ENCODE data around the gene ZBTB22. TPM values are rescaled to one million over a fixed set of nuclear protein-coding genes. Genes with fewer than 3 reads are reported as not detected.
"Not testable (repeated sequence)": the region's sequence is repeated elsewhere in the genome, so short reads cannot be mapped to it uniquely, and the experiment has no call there.

ZBTB22 gene
- total and polyA plus RNA-seq, 10 donors: 10.8 to 27.2 (median 19.1) TPM

DNA sequence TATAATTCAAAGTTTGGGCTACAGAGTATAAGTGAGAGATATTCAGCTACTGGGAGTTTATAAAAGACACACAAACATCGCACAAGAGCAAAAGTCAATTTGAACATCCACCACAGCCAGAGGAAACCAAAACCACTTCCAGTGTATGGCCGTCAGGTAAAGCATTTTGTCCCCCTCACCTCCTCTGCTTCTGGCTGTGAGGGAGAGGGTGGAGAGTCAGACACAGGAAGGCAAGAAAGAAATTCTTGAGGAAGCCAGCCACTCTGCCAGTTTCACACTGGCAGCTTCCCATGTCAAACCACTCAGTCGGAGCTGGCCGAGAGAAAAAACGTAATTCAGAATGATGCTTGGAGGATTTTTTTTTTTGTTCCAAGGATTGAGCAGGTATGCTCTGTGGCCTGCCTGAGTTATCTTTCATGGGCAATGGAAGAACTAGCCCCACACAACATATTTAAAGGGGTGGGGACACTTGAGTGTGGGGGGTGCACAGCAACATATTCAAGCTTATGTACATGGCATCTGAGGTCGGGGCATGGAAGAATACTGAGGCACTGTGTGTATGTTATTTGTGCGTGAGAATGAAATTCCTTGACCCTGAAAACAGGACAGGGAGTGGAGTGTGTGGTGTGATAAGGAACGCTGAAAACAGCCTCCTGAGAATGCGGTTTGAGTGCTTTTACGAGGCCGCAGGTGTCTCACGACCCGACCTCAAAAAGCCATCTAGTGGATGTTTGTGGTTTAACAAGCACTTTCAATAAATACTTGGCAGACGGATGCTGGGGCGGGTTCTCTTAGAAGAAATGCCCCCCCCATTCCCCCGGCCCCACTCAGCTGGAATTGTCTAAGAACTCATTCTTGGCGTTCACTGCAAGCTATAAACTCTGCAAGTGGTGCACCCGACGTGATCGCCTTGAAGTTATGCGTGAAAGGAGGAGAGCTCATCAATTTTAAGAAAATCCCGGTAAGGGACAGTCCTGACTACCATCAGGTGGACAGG lies 27.5 kb upstream of the ZBTB22 start:
- Histone ChIP-seq H3K36me3 (no peaks in the 10 kb centered on the region), H3K27ac (peak overlapping the region; percentile 53 to 94 (median 84)), H3K4me3 (peak overlapping the region in 6 of 8 donors; percentile 3 to 60 (median 20)), H3K9me3 (no peaks in the 10 kb centered on the region), H3K27me3 (replicated peaks in 1 of 7) (no peaks in the 10 kb centered on the region), H3K4me1 (peaks cover 4 to 50% (median 26%) of the 10 kb centered on the region in 6 donors)
- DNase-seq: peak; percentile 83
- intact Hi-C loops (cut with DNase I; ENCODE audit: low total_unique reads): no loop called here
- peak; percentile 45 to 80 (median 70) for TF ChIP-seq CTCF (IDR thresholded peaks at IDR 0.05 in 8 of 11, conservative IDR thresholded peaks at IDR 0.05 in 3 of 11)
- no peak for TF ChIP-seq POLR2A (IDR thresholded peaks at IDR 0.05)
- TF ChIP-seq POLR2AphosphoS5 (IDR thresholded peaks at IDR 0.05): peak in 1 of 3 donors; percentile 65
- WGBS, 5 donors: 8 to 14% (median 12%) methylated on average over 21 to 22 of the region's 22 CpGs

DNA sequence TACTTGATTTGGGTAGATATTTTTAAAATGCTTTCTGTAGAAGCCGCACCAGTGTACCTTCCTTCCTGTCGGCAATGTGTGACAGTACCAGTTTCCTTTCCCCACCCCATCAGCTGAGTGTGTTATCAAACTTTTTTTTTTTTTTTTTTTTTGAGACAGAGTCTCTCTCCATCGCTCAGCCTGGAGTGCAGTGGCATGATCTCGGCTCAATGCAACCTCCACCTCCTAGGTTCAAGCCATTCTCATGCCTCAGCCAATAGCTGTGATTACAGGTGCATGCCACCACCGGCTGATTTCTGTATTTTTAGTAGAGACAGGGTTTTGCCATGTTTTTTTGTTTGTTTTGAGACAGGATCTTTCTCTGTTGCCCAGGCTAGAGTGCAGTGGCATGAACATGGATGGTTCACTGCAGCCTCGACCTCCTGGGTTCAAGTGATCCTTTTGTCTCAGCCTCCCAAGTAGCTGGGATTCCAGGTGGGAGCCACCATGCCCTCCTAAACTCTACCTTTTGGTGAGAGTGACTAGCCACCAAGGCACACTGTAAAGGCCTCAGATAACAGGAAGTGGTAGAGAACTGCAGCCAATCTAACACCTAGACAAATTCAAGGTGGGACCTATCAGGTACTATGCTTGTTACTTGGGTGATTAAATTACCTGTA lies 26.5 kb upstream of the ZBTB22 start:
- TF ChIP-seq CTCF (IDR thresholded peaks at IDR 0.05 in 8 of 11, conservative IDR thresholded peaks at IDR 0.05 in 3 of 11) (peak in 1 of 11 experiments; percentile 16), POLR2AphosphoS5 (IDR thresholded peaks at IDR 0.05) (peak in 1 of 3 donors; percentile 34), POLR2A (IDR thresholded peaks at IDR 0.05) (no peak)

DNA sequence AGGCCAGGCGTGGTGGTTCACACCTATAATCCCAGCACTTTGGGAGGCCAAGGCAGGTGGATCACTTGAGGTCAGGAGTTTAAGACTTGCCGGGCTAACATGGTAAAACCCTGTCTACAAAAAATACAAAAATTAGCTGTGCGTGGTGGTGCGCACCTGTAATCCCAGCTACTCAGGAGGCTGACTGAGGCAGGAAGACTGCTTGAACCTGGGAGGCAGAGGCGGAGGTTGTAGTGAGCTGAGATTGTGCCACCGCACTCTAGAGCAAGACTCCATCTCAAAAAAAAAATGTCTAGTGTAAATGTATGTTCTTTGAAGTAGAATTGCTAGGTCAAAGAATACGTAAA lies 26.0 kb upstream of the ZBTB22 start:
- Histone ChIP-seq H3K4me1 (peaks cover 4 to 50% (median 26%) of the 10 kb centered on the region in 6 donors), H3K4me3 (peak overlapping the region in 1 of 8 donors; percentile 60), H3K27ac (peak overlapping the region; percentile 50 to 94 (median 86))
- DNase-seq; H3K9me3 ChIP-seq; H3K36me3 ChIP-seq; H3K27me3 ChIP-seq (replicated peaks in 1 of 7); intact Hi-C loops (cut with DNase I; ENCODE audit: low total_unique reads): not testable (repeated sequence)
- WGBS, 5 donors: 49 to 65% (median 61%) methylated on average over 7 of the region's 7 CpGs

More for the DNA sequence above, 26.5 kb upstream of the ZBTB22 start:
- Histone ChIP-seq H3K4me3 (peak overlapping the region in 5 of 8 donors; percentile 5 to 60 (median 18)), H3K27me3 (replicated peaks in 1 of 7) (no peaks in the 10 kb centered on the region), H3K36me3 (no peaks in the 10 kb centered on the region), H3K4me1 (peaks cover 4 to 50% (median 26%) of the 10 kb centered on the region in 6 donors), H3K9me3 (no peaks in the 10 kb centered on the region), H3K27ac (peak overlapping the region; percentile 53 to 94 (median 86))
- 21 to 32% (median 29%) methylated on average over 6 of the region's 6 CpGs for WGBS, 5 donors
- no peak for DNase-seq
- intact Hi-C loops (cut with DNase I; ENCODE audit: low total_unique reads): no loop called here

- Histone ChIP-seq H3K9me3 (no peaks in the 10 kb centered on the region), H3K4me3 (no peak overlapping the region), H3K36me3 (no peaks in the 10 kb centered on the region), H3K4me1 (peaks cover 2 to 32% (median 11%) of the 10 kb centered on the region in 6 donors), H3K27ac (no peak overlapping the region), H3K27me3 (replicated peaks in 1 of 7) (no peaks in the 10 kb centered on the region)
- WGBS, 5 donors: 63 to 78% (median 72%) methylated on average over 6 of the region's 6 CpGs
- TF ChIP-seq POLR2A (IDR thresholded peaks at IDR 0.05) (no peak), CTCF (IDR thresholded peaks at IDR 0.05 in 8 of 11, conservative IDR thresholded peaks at IDR 0.05 in 3 of 11) (no peak), POLR2AphosphoS5 (IDR thresholded peaks at IDR 0.05) (no peak)
- intact Hi-C loops (cut with DNase I; ENCODE audit: low total_unique reads): no loop called here
- DNase-seq: no peak
Observed at GRCh38 chr6:33339193-33339592, 21.6 kb upstream of the ZBTB22 start.
